Large intestine (tissue), 3 donors: Measurements from ENCODE around the gene TMCO4. TPM values are rescaled to one million over a fixed set of nuclear protein-coding genes. Genes with fewer than 3 reads are reported as not detected.
"Not testable (repeated sequence)": the region's sequence is repeated elsewhere in the genome, so short reads cannot be mapped to it uniquely, and the experiment has no call there.

ENCODE experiments used
- DNase-seq, 2 donors: peaks; one replicate each; pipeline versions ENCODE4 v3.0.0 to v3.0.0-alpha.2; 2013
- H3K27ac ChIP-seq: one replicate; pipeline ENCODE4 v1.5.1; 2013; ENCODE audit warnings: low read length
- H3K27me3 ChIP-seq: 2 replicates; pipeline ENCODE4 v1.6.1; 2013; ENCODE audit warnings: low read length; ENCODE audit not compliant: control insufficient read depth, insufficient read depth
- H3K36me3 ChIP-seq: 2 replicates; pipeline ENCODE4 v1.6.1; 2013; ENCODE audit warnings: low read length; ENCODE audit not compliant: control insufficient read depth, insufficient read depth
- H3K4me1 ChIP-seq: one replicate; pipeline ENCODE4 v1.6.1; 2013; ENCODE audit warnings: low read length; ENCODE audit not compliant: control insufficient read depth, insufficient read depth
- H3K4me3 ChIP-seq: one replicate; pipeline ENCODE4 v1.5.1; 2013; ENCODE audit warnings: low read length
- H3K9me3 ChIP-seq: one replicate; pipeline ENCODE4 v1.6.1; 2013; ENCODE audit warnings: mild to moderate bottlenecking, low read depth, low read length, moderate library complexity; ENCODE audit not compliant: control insufficient read depth
- WGBS: methylation state at CpG from one replicate; pipeline ENCODE4 v1.1.5; 2013; ENCODE audit warnings: low lambda C conversion rate; ENCODE audit not compliant: insufficient coverage; 5-methylcytosine and 5-hydroxymethylcytosine counted together
- polyA plus RNA-seq: library from polyadenylated mRNA; unstranded; fragments of 120-200 nt; gene quantifications from one replicate; pipeline ENCODE4 v1.2.1, GENCODE V29; 2013

Gene TMCO4
- polyA plus RNA-seq, 1 donor, result 10.4 TPM

DNA sequence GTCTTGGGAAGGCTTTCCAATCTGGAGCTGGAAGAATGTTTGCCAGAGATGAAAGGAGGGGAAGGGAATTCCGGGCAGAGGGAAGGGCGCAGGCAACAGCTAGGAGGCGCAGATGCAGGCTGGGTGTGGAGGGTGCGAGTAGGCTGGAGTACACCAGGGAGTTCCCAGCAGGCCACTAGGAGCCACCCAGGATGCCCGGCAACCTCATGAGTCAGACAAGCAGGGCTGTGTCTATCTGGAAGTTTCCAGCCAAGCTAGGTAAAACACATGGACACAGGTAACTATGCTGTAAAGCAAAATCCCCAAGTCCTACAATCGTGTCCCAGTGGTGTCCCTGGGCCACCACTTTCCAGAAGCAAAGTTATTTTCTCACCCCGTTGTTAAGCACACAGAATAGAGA lies 156.6 kb downstream of the TMCO4 start:
- H3K9me3 ChIP-seq, result no peaks in the 10 kb centered on the region
- peak overlapping the region; percentile 57 for H3K4me3 ChIP-seq
- no peaks in the 10 kb centered on the region for H3K27me3 ChIP-seq
- DNase-seq, result peak in 1 of 2 donors; percentile 44
- H3K36me3 ChIP-seq, result no peaks in the 10 kb centered on the region
- peak overlapping the region; percentile 59 for H3K27ac ChIP-seq
- no CpG with 5 or more reads among the region's 7 CpGs for WGBS
- peaks cover 27% of the 10 kb centered on the region for H3K4me1 ChIP-seq

DNA sequence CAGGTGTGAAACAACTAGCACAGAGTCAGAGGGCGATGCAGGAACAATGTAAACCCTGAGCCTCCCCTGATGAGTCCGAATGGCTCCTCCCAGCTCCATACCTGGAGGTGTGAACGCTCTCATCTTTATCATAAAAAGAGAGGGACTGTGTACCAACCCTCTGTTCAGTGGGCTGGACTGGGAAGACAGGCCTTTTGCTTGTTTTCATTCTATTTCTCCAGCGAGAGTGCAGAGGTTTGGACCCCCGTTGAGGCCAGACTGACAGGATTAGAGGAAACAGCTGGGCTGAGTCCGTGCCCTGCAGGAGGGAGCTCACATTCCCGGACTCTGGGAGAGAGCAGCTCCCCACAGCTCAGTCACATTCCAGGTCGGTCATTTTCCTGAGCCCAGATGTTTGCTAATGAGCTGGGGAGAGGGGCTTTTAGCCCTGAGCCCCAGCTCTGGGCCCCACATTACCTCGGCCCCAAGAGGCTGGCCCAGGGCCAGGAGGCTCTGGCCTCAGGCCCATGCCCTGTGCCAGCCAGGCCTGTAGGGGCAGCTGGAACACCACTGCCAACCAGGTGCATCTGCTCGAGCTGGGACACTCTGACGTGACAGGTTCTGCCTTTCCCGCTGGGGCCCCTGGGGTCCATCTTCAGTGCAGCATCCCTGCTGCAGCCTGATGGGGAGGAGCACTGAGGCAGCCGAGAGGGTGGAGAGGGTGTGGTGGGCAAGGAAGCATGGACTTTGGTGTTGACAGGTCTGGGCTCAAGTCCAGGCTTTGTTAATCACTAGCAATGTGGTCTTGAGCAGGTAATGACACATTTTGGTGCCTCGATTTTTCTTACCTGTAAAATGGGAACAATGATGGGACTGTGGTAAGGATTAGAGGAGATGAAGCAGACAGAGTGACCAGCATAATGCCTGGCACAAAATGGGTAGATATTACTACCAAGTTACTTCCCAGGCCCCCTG lies 159.1 kb downstream of the TMCO4 start:
- H3K27me3 ChIP-seq, result no peaks in the 10 kb centered on the region
- peak; percentile 63 to 74 for DNase-seq
- H3K27ac ChIP-seq, result peak overlapping the region; percentile 36
- H3K36me3 ChIP-seq, result no peaks in the 10 kb centered on the region
- H3K4me3 ChIP-seq, result no peak overlapping the region
- H3K4me1 ChIP-seq, result peaks cover 18% of the 10 kb centered on the region
- H3K9me3 ChIP-seq, result no peaks in the 10 kb centered on the region
- WGBS, result no CpG with 5 or more reads among the region's 14 CpGs

DNA sequence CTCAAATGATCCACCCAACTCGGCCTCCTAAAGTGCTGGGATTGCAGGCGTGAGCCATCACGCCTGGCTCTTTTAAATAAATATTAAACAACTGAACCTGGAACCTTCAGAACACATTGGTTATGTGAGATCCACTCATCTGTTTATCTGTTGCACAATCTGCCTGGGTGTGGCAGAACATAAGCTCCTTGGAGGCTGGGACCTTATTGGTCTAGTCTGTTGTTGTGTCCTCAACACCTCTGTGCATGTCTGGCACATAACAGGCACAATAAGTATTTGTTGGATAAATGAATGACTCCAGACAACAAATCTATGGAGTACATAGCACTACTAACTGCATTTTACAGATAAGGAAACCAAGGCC lies 159.7 kb downstream of the TMCO4 start:
- no peak for DNase-seq
- WGBS, result no CpG with 5 or more reads among the region's 3 CpGs
- no peak overlapping the region for H3K4me3 ChIP-seq
- no peaks in the 10 kb centered on the region for H3K9me3 ChIP-seq
- no peaks in the 10 kb centered on the region for H3K36me3 ChIP-seq
- no peaks in the 10 kb centered on the region for H3K27me3 ChIP-seq
- H3K27ac ChIP-seq, result peak overlapping the region; percentile 21
- peaks cover 14% of the 10 kb centered on the region for H3K4me1 ChIP-seq

DNA sequence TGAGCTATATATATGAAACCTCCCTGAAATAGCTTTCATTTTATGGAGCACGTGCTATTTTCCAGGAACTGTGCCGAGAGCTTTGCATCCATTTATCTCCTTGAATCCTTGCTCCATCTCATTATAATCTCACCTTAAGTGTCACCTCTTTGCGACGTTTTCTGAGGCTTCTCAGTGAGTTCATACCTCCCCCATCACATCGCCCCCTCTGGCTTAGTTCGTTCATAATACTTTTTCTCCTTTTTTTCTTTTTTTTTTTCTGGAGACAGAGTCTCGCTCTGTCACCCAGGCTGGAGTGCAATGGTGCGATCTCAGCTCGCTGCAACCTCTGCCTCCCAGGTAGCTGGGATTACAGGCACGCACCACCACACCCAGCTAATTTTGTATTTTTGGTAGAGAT lies 160.5 kb downstream of the TMCO4 start:
- H3K36me3 ChIP-seq, H3K27ac ChIP-seq, H3K9me3 ChIP-seq, H3K4me3 ChIP-seq, H3K27me3 ChIP-seq, DNase-seq: not testable (repeated sequence)
- WGBS, result 83% methylated on average over 2 of the region's 10 CpGs
- H3K4me1 ChIP-seq, result peaks cover 14% of the 10 kb centered on the region

DNA sequence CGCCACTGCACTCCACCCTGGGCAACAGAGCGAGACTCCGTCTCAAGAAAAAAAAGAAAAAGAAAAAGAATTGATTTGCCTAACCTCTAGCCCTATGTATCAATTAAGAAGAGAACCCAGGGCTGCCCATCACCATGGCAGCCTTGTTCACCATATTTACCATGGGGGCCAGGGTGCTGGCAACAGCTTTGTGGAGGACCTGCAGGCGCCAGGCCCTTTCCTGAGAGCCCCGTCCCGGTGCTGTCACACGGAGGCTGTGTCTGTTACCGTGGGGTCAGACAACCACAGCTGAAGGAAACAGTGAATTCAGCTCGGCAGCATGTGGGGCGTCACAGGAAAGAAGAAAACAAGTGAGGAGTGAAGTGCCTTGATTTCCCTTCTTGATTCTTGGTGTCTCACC lies 162.1 kb downstream of the TMCO4 start:
- H3K4me1 ChIP-seq, result peaks cover 8% of the 10 kb centered on the region
- no peak overlapping the region for H3K4me3 ChIP-seq
- no peak for DNase-seq
- H3K36me3 ChIP-seq, result no peaks in the 10 kb centered on the region
- H3K9me3 ChIP-seq, result no peaks in the 10 kb centered on the region
- H3K27me3 ChIP-seq, result no peaks in the 10 kb centered on the region
- H3K27ac ChIP-seq, result no peak overlapping the region
- WGBS, result no CpG with 5 or more reads among the region's 10 CpGs

DNA sequence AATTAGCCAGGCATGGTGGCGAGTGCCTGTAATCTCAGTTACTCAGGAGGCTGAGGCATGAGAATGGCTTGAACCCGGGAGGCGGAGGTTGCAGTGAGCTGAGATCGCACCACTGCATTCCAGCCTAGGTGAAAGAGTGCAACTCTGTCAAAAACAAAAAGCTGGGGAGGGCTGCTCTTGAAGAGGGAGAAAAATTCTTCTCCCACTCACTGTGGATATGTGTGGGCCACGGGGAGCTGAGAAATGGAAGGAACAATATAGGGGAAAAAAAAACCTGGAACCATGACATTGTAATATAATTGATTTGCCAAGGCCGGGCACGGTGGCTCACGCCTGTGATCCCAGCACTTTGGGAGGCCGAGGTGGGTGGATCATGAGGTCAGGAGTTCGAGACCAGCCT lies 163.0 kb downstream of the TMCO4 start:
- not testable (repeated sequence) for DNase-seq, H3K4me3 ChIP-seq, H3K36me3 ChIP-seq, H3K27ac ChIP-seq, H3K4me1 ChIP-seq, H3K9me3 ChIP-seq, H3K27me3 ChIP-seq
- no CpG with 5 or more reads among the region's 10 CpGs for WGBS

DNA sequence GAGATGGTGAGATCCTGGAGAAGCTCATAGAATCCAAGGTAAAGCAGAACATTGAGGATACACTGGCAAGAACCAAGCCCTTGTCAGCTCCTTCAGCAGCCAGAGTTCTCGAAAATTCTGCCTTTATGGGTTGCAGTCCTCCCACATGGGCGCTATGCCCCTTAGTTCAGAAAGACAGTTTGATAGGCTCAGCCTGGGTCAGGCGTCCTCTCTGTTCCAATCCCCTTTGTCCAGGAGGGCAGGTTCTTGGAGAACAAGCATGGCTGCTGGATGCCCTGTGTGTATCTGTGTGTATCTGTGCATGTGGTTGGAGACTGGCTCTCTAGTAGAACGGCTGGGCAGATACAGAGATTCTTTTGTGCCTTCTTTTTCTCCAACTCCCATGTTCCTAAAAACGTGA lies 163.7 kb downstream of the TMCO4 start:
- Histone ChIP-seq H3K4me1 (peaks cover 8% of the 10 kb centered on the region), H3K27ac (no peak overlapping the region), H3K27me3 (no peaks in the 10 kb centered on the region), H3K4me3 (no peak overlapping the region), H3K36me3 (no peaks in the 10 kb centered on the region), H3K9me3 (no peaks in the 10 kb centered on the region)
- DNase-seq, result no peak
- no CpG with 5 or more reads among the region's 5 CpGs for WGBS

DNA sequence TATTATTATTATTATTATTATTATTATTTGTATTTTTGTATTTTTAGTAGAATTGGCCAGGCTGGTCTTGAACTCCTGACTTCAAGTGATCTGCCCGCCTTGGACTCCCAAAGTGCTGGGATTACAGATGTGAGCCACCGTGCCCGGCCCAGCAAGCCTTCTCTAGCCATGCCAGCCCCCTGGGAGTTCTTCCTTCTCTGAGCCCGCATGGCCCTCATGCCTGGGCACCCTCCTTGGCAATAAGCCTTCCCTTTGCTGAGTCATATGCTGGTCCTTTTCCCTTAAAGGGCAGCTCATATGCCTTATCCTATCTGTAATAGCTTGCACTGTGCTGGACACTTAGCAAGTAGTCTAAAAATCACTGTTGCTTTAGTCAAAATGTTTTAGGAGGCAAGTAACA lies 164.1 kb downstream of the TMCO4 start:
- Histone ChIP-seq H3K9me3 (no peaks in the 10 kb centered on the region), H3K4me3 (no peak overlapping the region), H3K36me3 (no peaks in the 10 kb centered on the region), H3K27ac (no peak overlapping the region), H3K4me1 (peaks cover 4% of the 10 kb centered on the region), H3K27me3 (no peaks in the 10 kb centered on the region)
- WGBS, result no CpG with 5 or more reads among the region's 4 CpGs
- no peak for DNase-seq

DNA sequence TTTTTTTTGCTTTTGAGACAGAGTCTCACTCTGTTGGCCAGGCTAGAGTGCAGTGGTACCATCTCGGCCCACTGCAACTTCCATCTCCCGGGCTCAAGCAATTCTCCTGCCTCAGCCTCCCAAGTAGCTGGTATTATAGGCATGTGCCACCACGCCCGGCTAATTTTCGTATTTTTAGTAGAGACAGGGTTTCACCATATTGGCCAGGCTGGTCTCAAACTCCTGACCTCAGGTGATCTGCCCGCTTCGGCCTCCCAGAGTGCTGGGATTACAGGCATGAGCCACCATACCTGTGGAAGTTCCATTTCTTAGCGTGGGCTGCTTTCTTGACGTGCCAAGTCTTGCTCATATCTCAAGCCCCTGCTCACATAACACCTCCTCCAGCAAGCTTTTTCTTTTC lies 164.7 kb downstream of the TMCO4 start:
- H3K4me3 ChIP-seq, DNase-seq, H3K27ac ChIP-seq, H3K4me1 ChIP-seq, H3K27me3 ChIP-seq, H3K9me3 ChIP-seq, H3K36me3 ChIP-seq: not testable (repeated sequence)
- WGBS, result 100% methylated on average over 1 of the region's 9 CpGs

DNA sequence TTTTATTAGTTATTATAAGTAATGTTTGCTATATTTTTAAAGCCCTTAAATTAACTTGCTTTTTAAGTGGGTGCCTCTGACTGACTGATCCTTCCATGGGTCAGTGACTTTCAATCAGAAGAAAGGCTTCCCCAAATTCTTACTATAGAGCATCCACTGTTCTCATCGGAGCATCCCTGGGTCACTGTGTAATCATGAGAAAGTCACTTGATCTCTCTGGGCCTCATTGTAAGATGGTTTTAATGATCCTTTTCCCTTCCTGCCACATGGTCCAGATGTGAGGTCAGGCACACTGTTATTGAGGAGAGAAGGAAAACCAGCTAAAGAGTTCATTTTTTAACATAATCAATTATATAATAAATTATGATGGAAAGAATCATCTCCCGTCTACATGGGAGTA lies 166.6 kb downstream of the TMCO4 start:
- Histone ChIP-seq H3K36me3 (peaks cover 7% of the 10 kb centered on the region), H3K27me3 (no peaks in the 10 kb centered on the region), H3K4me3 (no peak overlapping the region), H3K9me3 (no peaks in the 10 kb centered on the region), H3K4me1 (no peaks in the 10 kb centered on the region), H3K27ac (no peak overlapping the region)
- WGBS, result no CpG with 5 or more reads among the region's 2 CpGs
- no peak for DNase-seq
